GM19455 (cell line): ENCODE data around the gene ALOX5.
A peak's percentile ranks its signal among the peaks of the same experiment; 100 is the strongest.
"Not testable (repeated sequence)": the region's sequence is repeated elsewhere in the genome, so short reads cannot be mapped to it uniquely, and the experiment has no call there.

ENCODE experiments used
- ATAC-seq: cut with Tn5 transposase; IDR thresholded peaks from one replicate; pipeline ENCODE4 v1.9.1; 2021; ENCODE audit not compliant: unreplicated experiment

The ALOX5 gene

DNA sequence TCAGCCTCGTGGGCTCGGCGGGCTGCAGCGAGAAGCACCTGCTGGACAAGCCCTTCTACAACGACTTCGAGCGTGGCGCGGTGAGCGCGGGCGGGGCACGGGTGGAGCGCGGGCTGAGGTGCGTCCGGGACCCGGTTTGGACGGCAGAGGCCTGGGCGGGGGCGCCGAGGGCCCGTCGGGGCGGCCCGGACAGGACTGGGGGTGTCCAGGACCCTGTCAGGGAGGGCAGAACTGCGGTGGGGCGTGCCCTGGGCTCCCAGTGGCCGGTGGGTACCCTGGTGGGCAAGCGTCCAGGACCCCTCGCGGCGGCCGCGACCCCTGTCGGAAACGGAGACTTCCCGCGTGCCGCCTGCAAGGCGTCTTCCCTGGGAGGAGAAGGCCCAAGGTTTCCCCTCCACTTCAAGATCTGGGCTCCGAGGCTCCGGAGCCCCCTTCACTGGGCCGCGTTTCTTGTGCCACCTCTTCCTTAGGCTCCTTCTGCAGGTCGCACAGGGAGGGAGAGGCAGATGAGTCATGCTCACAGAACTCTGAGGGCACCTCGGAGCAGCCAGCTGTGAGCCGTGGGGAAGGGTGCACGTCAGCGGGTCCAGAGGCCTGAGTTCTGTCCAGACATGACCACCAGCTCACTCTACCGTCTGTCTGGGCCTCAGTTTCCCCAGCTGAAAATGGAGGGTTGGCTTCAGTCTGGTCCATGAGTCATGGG lies 485 bp downstream of the ALOX5 start:
- ATAC-seq = peak; percentile 22

DNA sequence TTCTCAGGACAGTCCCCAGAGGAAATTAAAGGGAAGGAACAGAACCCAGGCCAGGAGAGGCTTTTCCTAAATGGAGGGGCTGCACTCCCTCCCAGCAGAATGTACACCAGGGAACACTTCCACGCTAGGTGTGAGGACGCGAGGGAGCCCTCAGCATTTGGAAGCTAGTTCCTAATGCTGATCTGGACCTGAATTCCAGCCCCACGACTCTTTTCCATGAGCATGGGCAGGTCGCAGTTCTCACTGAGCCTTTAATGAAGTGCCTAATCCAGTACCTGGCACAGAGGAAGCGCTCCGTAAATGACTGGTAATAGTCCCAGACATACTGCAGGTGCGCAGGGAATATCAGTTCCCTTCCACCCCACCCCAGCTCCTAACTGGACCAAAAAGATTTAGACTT lies 1.1 kb downstream of the ALOX5 start:
- no peak for ATAC-seq

DNA sequence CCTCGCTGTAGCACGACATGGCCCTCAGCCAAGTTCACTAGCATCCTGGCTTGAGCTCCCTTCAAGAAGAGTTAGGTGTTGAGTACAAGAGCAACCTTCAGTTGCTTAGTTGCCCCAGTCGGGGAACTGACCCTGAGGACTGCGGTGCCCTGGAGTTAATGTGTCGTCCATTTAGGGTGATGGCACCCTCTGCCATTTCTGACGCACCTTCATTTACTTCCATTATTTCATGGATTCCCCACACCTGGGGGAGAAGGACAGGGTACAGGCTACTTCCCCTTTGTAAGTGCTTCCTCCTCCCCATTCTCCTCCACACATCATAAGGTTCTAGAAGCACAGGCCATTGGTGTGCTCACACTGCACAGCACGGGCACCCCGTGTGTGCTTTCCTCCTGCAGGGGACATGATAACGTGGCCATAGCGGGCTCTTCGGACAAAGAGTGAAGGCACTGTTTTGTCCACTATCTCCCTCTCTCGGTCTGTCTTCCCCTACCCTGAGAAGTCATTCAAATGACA lies 1.8 kb downstream of the ALOX5 start:
- no peak for ATAC-seq

DNA sequence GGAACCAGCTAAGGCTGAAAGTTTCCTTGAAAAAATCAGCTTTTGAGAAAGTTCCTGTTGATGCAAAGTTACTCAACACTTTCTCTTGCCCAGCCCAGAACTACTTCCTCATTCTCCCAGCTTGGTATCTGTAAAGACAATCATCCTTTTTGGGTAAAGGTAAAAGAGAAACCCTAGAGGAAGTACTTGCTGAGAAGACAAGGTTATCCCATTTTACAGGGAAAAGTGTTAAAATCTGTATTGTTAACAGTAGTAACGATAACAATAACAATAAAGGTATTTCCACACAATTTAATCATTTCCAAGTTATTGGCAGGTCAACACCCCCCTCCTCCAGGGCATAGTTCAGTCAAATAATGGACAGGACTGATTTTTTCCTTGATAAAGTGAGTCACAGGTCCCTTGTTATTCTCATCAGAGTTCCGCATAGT lies 2.4 kb downstream of the ALOX5 start:
- ATAC-seq = no peak

DNA sequence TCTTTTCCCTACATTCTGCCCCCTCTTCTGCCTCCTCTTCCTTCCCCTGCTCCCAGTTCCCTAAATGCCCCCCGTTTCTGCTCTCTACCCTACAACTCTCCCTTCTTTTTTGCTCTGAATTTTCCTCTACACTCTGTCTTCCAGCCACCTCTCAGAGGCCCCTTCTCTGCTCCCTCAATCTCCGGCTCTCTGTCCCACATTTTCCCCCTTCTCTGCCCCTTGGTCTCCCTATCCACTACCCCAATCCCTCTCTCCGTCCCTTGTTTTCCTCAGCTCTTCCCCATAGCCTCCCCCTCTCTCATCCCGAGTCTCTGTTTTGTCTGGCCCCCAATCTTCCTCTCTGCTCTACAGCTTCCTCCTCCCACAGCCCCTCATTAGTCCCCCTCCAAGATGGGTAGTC lies 3.3 kb downstream of the ALOX5 start:
- ATAC-seq = no peak

DNA sequence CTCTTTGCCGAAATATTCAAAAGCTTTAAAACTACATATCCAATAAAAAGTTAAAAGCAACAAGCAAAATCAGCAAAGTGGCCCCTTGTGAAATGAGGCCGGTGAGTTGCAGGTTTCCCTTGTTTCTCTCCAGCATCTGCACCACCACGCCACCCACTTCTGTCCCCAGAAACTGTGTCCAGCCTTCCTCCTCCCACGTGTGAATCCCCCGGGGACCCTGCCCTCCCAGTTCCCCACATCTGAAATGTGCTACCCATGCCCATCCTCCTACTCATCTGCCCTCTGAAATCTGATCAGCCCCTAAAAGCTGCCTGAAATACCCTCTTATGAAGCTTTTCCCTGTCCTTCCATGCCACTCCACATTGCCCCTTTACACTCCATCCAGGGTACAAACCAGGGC lies 3.8 kb downstream of the ALOX5 start:
- ATAC-seq = no peak

DNA sequence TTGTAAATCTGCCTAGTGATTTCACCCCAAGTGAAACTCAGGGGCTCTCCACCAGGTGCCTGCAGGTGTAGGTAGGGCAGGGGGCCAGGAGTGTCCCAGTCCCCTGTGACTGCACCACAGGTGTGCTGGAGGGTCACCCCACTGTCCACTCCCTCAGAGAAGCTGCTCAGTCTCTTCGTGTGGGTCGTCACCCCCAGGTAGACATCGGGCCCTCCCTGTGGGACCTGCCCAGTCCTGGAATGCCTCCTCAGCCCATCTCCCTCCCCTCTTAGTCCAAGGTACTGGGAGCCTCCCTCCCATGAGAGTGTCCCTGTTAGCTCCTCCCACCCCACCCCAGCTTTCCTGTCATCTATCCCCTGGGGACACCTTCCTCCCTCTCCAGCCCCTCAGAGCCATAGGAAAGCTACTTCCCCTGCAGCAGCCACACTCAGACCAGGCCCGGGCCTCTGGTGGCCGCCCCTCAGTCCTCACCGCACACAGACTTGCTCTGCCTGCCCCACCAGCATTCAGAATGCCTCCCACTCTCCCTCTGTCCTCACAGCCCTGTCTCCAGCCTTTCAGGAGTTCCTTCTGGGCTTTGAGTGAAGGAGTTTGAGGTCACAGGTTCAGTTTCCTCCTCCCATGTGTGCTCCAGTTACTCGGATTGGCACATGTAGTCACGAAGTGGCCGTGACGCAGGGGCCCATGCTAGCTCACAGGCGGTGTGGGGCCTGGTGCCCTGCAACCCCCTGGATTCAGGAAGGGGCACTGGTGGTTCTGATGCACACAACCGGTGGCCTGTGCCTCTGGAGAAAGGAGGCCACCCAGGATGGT lies 5.1 kb downstream of the ALOX5 start:
- no peak for ATAC-seq

DNA sequence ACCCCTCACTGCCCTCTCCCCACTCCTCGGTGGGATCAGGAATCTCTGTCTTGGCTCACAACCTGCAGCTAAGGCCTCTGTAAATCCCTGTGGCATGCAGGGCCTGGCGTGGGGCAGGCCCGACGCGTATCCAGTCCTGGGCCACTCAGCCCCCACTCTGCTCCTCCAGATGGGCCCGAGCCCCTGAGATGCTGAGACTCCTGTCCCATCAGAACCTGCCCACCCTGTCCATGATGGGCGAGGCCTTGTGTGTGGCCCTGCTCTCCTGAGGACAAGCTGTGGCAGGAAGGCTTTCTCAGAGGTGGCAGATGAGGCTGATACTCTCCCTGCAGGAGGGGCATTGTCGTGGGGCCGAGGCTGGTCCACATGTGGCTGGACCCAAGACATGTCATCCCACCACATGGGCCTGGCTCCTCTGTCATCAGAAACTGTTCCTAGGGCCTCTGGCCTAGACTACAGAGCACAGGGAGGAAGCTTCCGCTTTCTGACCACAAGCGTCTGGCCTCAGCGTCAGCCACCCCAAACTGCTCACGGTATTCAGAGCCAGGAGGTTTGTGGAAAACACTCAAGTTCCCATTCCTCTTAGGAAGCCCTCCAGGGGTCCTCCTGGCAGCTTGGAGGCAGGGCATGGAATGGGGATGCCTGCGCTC lies 6.0 kb downstream of the ALOX5 start:
- ATAC-seq = no peak

DNA sequence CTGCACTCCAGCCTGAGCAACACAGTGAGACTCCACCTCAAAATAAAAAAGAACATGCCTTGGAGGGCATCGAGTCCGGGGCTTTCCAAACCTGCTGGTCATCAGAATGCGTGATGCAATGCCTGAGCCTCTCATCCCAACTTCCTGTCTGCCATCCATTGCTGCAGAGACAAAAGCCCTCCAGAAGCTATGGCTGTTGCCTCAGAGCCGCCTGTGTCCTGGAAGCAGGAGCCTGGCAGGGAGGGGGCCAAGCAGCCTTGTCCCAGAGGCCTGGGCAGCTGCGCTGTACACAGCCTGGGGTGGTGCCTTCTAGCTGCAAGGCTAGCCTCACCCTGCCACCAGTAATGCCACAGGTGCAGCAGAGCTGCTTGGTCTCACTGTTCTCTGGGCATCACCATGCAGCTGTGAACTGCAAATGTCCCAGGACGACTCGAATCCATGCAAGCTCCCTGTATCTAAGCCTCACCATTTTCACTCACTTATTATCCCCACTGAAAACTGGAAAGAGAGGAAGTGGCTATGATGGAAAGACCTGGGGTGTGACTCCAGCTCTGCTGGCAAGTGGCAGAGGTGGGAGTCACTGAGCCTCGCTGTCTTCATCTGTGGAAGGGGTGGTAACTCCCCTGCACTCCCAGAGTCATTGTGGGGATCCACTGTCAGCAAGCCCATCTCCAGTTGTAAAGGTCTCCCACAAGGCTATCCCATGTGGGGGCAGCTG lies 7.0 kb downstream of the ALOX5 start:
- ATAC-seq = no peak

DNA sequence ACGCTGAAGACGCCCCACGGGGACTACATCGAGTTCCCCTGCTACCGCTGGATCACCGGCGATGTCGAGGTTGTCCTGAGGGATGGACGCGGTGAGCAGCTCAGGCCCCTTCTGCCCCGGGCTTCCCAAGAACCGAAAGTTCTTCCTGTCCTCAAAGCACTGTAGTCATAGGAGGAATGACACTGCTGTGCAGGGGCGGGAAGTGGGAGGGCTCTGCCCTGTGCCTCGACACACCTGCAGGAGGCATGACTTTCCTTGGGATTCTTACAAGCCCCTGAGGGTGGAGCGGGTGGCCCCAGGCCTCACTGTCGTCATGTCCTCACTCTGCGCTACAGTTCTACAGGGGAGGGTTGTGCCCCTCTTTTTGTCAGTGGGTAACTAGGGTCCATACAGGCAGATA lies 8.6 kb downstream of the ALOX5 start:
- no peak for ATAC-seq

DNA sequence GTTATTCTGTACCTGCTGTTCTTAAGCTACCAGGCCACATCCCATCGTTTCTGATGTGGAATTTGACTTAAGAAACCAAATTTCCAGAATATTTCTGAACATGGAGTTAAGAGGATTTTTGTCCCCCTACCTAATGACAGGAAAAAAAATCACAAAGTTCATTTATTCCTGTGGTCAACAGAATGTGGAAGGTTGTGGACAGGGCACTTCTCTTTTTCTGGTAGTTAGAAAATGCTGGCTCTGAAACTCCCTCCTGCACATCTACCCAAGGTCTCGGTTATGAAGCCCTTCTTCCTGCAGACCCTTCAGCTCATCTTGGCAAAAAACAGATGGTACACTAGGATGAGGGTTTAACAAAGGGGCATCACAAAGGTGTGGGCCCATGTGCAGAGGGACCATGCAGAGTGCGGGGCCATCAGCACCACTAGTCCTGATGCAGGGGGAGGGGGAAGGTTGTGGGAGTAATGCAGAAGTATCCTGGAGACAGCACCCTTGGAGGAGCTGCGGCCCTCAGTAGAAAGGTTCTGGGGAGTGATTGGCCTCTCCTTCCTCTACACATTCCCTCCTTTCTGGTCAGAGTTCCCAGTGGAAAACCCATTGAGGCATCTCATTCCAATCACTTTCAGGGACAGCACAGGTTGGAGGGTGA lies 9.8 kb downstream of the ALOX5 start:
- no peak for ATAC-seq

DNA sequence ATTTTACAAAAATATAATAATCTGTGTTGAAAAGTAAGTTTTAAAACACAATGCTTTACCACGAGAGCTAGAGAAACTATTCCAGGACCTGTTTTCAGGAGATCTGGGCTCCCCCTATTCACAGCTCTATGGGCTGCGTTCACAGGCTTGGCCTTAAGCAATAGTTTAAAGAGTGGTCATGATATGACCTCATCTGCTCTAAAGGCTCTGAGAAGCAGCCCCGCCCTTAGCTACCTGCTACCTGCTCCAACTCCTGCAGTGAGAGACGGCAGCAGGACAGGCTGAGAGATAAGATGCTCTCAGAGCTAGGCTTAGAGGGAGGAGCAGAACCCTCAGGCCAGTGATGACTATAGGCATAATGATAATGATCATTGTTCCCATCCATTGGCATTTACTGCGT lies 12.6 kb downstream of the ALOX5 start:
- ATAC-seq = no peak

DNA sequence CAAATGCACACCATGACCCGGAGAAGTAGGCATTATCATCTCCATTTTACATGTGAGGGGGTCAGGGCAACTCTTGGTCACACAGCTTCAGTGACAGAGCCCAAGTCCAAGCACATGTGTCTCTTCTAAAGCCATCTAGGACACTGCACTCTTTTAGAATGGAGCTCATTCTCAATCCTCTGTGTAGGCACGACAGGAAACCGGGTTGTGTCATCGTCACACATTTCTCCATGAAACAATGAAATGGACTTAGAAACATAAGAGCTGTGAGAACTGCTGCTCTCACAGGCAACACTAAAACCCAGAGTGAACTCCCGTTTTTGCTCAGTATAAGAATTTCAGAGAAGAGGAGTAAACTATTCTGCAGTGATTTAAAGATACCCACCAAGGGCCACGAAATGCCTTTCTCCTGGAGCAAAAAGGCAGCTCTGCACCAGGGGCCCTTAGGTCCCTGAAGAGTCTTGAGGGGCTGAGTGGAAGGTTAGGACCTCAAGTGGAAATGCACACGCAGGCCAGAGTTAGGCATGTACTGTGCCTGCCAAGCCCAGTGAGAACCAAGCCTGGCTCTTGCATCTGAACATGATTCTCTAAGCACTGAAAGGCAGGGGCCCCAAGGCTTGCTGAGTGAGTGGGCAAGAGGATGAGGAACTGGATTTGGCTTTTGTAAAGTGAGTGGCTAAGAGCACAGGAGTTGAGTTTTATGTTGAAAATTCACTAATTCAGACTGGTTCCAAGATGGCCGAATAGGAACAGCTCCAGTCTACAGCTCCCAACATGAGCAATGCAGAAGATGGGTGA lies 13.3 kb downstream of the ALOX5 start:
- no peak for ATAC-seq

DNA sequence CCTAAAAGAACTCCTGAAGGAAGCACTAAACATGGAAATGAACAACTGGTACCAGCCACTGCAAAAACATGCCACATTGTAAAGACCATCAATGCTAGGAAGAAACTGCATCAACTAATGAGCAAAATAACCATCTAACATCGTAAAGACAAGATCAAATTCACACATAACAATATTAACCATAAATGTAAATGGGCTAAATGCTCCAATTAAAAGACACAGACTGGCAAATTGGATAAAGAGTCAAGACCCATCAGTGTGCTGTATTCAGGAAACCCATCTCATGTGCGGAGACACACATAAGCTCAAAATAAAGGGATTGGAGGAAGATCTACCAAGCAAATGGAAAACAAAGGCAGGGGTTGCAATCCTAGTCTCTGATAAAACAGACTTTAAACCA lies 15.7 kb downstream of the ALOX5 start:
- not testable (repeated sequence) for ATAC-seq

DNA sequence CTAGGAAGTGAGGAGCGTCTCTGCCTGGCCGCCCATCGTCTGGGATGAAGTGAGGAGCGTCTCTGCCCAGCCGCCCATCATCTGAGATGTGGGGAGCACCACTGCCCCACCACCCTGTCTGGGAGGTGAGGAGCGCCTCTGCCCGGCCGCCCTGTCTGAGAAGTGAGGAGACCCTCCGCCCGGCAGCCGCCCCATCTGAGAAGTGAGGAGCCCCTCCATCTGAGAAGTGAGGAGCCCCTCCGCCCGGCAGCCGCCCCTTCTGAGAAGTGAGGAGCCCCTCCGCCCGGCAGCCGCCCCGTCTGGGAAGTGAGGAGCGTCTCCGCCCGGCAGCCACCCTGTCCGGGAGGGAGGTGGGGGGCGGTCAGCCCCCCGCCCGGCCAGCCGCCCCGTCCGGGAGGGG lies 17.6 kb downstream of the ALOX5 start:
- ATAC-seq = not testable (repeated sequence)

DNA sequence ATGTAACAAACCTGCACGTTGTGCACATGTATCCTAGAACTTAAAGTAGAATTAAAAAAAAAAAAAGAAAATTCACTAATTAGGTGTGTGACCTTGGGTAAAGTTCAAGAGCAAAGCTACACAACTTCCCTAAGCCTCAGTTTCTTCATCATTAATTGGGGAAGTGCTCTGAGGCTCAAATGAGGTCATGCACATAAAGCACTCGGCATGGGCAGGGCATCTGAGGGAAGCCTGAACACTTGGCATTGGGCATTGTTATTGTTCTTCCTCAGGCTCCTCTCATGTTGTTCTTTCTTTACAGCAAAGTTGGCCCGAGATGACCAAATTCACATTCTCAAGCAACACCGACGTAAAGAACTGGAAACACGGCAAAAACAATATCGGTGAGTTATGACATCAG lies 21.5 kb downstream of the ALOX5 start:
- ATAC-seq = no peak

DNA sequence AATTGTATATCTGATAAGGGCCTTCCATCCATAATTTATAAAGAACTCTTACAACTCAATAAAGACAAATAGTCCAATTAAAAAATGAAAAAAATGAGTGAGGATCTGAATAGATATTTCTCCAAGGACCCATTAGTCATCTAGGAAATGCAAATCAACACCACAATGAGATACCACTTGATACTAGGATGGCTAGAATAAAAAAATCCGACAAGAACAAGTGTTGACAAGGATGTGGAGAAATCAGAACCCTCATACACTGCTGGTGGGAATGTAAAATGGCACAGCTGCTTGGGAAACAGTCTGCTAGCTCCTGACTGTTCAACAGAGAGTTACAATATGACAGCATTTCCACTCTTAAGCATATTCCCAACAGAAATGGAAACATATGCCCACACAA lies 24.6 kb downstream of the ALOX5 start:
- no peak for ATAC-seq

DNA sequence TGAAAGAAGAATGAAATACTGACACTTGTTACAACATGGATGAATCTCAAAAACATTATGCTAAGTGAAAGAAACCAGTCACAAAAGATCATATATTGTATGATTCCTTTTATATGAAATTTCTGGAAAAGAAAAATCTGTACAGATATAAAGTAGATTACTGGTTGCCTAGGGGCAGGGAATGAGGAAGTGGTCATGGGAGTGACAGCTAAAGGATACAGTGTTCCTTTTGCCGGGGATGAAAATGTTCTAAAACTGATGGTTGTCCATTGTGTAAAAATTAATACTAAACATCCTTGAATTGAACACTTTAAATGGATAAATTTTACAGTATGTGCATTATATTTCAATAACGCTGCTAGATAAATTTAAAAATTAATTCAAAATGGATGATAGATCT lies 25.1 kb downstream of the ALOX5 start:
- no peak for ATAC-seq

DNA sequence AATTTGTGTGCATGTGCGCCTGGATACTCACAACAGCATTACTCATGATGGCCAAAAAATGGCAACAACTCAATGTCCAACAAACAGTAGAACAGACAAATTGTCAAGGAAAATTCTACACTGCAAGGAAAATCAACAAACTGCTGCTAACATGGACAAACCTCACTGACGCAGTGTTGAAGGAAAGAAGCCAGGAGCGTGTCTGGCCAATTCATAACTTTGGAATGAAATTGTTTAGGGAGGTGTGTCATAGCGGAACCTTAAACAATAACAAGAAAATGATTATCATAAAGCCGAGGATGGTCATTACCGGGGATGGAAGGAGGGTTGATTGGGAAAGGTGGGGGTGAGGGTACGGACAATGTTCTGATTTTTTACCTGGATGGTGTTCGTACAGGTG lies 29.1 kb downstream of the ALOX5 start:
- ATAC-seq = no peak
